Thyroid gland (tissue), 4 donors: ENCODE results near the gene PRSS48. TPM values are rescaled to one million over a fixed set of nuclear protein-coding genes. Genes with fewer than 3 reads are reported as not detected.
A peak's percentile ranks its signal among the peaks of the same experiment; 100 is the strongest.

Source experiments
- DNase-seq, 2 donors: peaks; one replicate each; pipeline ENCODE4 v3.0.0-alpha.2; 2019
- H3K27ac ChIP-seq, 3 donors: fragments of 200-600 bp; sonication (generic); 1 replicate in 2 of 3; 2 replicates in 1 of 3; pipeline ENCODE4 v1.5.1; 2016 to 2019; ENCODE audit warnings: mild to moderate bottlenecking in 1 of 3, moderate library complexity in 1 of 3
- H3K27me3 ChIP-seq: fragments of 200-600 bp; sonication (generic); one replicate; pipeline ENCODE4 v1.5.1; 2019
- H3K36me3 ChIP-seq, 2 donors: fragments of 200-600 bp; sonication (generic); one replicate each; pipeline ENCODE4 v1.5.1; 2016 to 2019
- H3K4me1 ChIP-seq, 2 donors: fragments of 200-600 bp; sonication (generic); one replicate each; pipeline ENCODE4 v1.5.1; 2017 to 2019
- H3K4me3 ChIP-seq, 3 donors: fragments of 200-600 bp; sonication (generic); replicated peaks in 1 of 3; 1 replicate in 2 of 3; 2 replicates in 1 of 3; pipeline ENCODE4 v1.5.1; 2016; ENCODE audit warnings: mild to moderate bottlenecking in 1 of 3
- H3K9me3 ChIP-seq: fragments of 200-600 bp; sonication (generic); one replicate; pipeline ENCODE4 v1.5.1; 2017
- POLR2A ChIP-seq, 2 donors: fragments of 450-650 bp; IDR thresholded peaks; one replicate each; pipeline ENCODE4 v1.6.1; 2017; ENCODE audit warnings: antibody characterized with exemption in 2 of 2, mild to moderate bottlenecking in 2 of 2, moderate library complexity in 1 of 2
- WGBS, 2 donors: methylation state at CpG; one replicate each; pipeline ENCODE4 v1.1.5; 2017; 5-methylcytosine and 5-hydroxymethylcytosine counted together
- intact Hi-C: fragments of 100-400 bp; cut with DNase I; formaldehyde crosslinking; loops from one replicate; pipeline ENCODE4 v1.15.1; 2023
- total RNA-seq, 4 donors: library from RNA; depleted of rRNA; stranded (reverse); fragments of >200 nt; gene quantifications; one replicate each; pipeline ENCODE4 v1.2.3, GENCODE V29; 2016
- TF ChIP-seq, protein P1 (sequence below), 6 experiments: fragments of 200-600 bp in 3 of 6; fragments of 450-650 bp in 3 of 6; sonication (generic) in 3 of 6; IDR thresholded peaks; one replicate each; pipeline ENCODE4 v1.5.1; 2016 to 2019; ENCODE audit warnings: antibody characterized with exemption in 6 of 6, mild to moderate bottlenecking in 2 of 6, inconsistent platforms in 1 of 6, moderate library complexity in 1 of 6

The PRSS48 gene
- total RNA-seq, 4 donors from 2014 or later, result not detected

DNA sequence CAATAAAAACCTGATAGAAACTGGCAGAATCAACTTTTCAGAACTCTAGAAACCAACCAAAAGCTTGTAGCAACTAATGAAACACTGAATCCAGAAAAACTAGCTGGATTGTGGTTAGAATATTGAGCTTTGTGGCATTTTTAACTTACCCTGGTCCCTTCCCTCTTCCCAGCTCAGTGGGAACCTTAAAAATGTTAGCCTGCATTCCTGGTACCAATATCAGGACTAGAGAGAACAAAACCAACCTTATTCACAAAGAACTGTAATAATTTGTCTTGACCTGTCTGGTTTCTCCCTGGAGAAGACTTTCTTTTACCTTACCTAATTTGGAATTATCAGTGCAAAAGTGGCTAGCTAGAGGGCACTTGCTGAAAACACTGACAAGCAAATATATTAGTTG, 27.3 kb downstream of the PRSS48 start:
- no peak for TF ChIP-seq POLR2A (IDR thresholded peaks at IDR 0.05)
- TF ChIP-seq, protein P1, sequence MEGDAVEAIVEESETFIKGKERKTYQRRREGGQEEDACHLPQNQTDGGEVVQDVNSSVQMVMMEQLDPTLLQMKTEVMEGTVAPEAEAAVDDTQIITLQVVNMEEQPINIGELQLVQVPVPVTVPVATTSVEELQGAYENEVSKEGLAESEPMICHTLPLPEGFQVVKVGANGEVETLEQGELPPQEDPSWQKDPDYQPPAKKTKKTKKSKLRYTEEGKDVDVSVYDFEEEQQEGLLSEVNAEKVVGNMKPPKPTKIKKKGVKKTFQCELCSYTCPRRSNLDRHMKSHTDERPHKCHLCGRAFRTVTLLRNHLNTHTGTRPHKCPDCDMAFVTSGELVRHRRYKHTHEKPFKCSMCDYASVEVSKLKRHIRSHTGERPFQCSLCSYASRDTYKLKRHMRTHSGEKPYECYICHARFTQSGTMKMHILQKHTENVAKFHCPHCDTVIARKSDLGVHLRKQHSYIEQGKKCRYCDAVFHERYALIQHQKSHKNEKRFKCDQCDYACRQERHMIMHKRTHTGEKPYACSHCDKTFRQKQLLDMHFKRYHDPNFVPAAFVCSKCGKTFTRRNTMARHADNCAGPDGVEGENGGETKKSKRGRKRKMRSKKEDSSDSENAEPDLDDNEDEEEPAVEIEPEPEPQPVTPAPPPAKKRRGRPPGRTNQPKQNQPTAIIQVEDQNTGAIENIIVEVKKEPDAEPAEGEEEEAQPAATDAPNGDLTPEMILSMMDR (IDR thresholded peaks at IDR 0.05), result no peak
- no peak overlapping the region for H3K4me3 ChIP-seq

GRCh38 chr4:151304755-151305154, 27.8 kb downstream of the PRSS48 start:
- TF ChIP-seq, protein P1 (IDR thresholded peaks at IDR 0.05), result no peak
- TF ChIP-seq POLR2A (IDR thresholded peaks at IDR 0.05), result no peak
- peaks cover 12 to 20% of the 10 kb centered on the region in 2 donors for H3K4me1 ChIP-seq

More for the DNA sequence above, 27.3 kb downstream of the PRSS48 start:
- Histone ChIP-seq H3K27ac (peak overlapping the region in 1 of 3 donors; percentile 10), H3K9me3 (no peaks in the 10 kb centered on the region), H3K4me1 (peaks cover 12 to 20% of the 10 kb centered on the region in 2 donors), H3K27me3 (no peaks in the 10 kb centered on the region), H3K36me3 (no peaks in the 10 kb centered on the region)
- intact Hi-C loops, result no loop called here
- no peak for DNase-seq

GRCh38 chr4:151310124-151310728, 33.3 kb downstream of the PRSS48 start:
- 94 to 96% methylated on average over 5 of the region's 5 CpGs for WGBS, 2 donors
- H3K27ac ChIP-seq, result no peak overlapping the region
- no peaks in the 10 kb centered on the region for H3K9me3 ChIP-seq
- TF ChIP-seq, protein P1 (IDR thresholded peaks at IDR 0.05), result no peak
- no peak for TF ChIP-seq POLR2A (IDR thresholded peaks at IDR 0.05)
- no peak overlapping the region for H3K4me3 ChIP-seq
- peaks cover 12 to 20% of the 10 kb centered on the region in 2 donors for H3K4me1 ChIP-seq
- intact Hi-C loops, result no loop called here
- H3K27me3 ChIP-seq, result no peaks in the 10 kb centered on the region
- DNase-seq, result no peak
- no peaks in the 10 kb centered on the region for H3K36me3 ChIP-seq

More at GRCh38 chr4:151304755-151305154, 27.8 kb downstream of the PRSS48 start:
- H3K27me3 ChIP-seq, result no peaks in the 10 kb centered on the region
- intact Hi-C loops, result no loop called here
- no peak overlapping the region for H3K4me3 ChIP-seq
- H3K27ac ChIP-seq, result peak overlapping the region in 1 of 3 donors; percentile 10
- H3K9me3 ChIP-seq, result no peaks in the 10 kb centered on the region
- no peak for DNase-seq
- no peaks in the 10 kb centered on the region for H3K36me3 ChIP-seq

DNA sequence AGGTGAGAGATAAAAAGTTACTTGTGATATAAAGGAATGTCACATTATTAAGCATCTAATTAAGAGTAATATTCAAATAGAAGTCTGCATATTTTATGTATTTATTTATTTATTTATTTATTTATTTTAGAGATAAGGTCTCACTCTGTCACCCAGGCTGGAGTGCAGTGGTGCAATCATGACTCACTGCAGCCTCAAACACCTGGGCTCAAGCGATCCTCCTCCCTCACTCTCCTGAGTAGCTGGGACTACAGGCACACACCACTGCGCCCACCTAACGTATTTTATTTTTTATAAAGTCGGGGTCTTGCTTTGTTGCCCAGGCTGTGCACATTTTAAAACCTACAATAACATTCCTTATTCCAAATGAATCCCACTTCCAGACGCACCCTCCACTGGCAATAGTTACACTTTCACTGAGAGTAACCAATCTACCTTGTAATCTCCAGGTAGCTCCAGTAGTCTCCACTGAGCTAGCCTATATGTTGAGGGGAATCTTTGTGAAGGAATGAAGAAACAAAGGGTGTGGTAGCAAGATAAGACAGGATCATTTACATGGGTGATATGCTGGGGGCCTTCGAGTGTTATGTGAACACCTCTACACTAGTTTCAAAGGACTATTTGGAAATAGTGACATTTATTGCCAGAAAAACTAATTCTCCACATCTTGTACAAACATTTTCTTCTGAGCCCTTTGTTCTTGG, 36.5 kb downstream of the PRSS48 start:
- Histone ChIP-seq H3K27ac (peak overlapping the region in 2 of 3 donors; percentile 69 to 84), H3K36me3 (no peaks in the 10 kb centered on the region), H3K4me1 (peaks cover 18 to 36% of the 10 kb centered on the region in 2 donors), H3K9me3 (no peaks in the 10 kb centered on the region), H3K4me3 (no peak overlapping the region), H3K27me3 (no peaks in the 10 kb centered on the region)
- intact Hi-C loops, result no loop called here
- TF ChIP-seq, protein P1 (IDR thresholded peaks at IDR 0.05), result no peak
- no peak for TF ChIP-seq POLR2A (IDR thresholded peaks at IDR 0.05)
- DNase-seq, result no peak
- WGBS, 2 donors, result 92 to 97% methylated on average over 6 of the region's 6 CpGs

DNA sequence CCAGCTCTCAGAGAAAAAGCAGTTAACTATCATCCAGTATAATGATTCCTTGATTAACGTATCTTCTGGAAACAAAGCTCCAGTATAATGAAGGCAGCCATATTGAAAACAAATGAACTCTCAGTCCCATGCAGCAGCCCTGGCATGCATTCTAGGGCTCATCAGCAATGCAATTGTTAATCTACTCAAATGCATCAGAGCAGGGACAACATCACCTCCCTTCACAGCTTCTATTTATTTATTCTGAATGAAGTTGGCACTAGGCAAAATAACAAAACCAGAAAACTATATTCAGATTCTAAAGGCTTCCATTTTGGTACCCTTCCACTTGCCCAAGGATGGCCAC, 37.0 kb downstream of the PRSS48 start:
- TF ChIP-seq, protein P1 (IDR thresholded peaks at IDR 0.05), result no peak
- no peak for TF ChIP-seq POLR2A (IDR thresholded peaks at IDR 0.05)
- Histone ChIP-seq H3K9me3 (no peaks in the 10 kb centered on the region), H3K4me3 (no peak overlapping the region), H3K27ac (peak overlapping the region; percentile 61 to 84 (median 69)), H3K27me3 (no peaks in the 10 kb centered on the region), H3K4me1 (peaks cover 18 to 36% of the 10 kb centered on the region in 2 donors), H3K36me3 (no peaks in the 10 kb centered on the region)
- intact Hi-C loops, result no loop called here
- DNase-seq, result no peak
- 83 to 92% methylated on average over 1 of the region's 1 CpG for WGBS, 2 donors
